Measurements from ENCODE around the gene FSIP1.

Gene FSIP1

DNA sequence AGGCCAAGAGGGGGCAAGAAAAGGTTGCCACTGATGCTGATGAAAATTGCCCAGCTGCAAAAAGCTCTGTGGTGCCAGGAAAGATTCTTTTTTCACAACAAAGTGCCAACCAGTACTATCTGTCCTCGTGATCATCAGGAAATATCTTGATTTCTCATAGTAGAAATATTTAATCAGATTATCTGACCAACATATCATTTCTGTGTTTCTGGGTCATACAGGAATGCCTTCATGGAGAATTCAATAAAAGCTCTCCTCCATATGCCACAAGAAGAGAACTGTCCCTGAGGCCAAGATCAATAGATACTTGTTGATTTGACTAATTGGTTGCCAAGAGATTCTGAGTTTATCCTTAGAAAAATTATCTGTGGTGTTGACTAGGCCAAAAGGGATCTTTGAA, 63.5 kb downstream of the FSIP1 start:
- no peak for DNase-seq

DNA sequence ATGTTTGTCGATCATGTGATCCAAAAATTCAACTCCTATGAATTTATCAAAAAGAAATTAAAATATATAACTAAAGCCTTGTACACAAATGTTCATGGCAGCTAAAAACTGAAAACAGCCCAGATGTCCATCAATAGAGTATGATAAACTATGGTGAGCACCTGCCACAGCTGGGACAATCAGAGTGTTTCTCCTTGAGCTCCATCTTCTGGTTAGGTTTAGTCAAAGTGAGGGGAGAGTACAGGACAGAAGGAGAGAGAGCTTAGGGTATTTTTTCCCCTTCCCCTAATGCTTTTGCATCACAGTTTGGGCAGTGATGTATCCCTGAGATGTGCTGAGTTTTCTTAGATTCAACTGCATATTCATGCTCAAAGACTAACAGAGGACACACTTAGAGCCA, 65.5 kb downstream of the FSIP1 start:
- no peak for DNase-seq

DNA sequence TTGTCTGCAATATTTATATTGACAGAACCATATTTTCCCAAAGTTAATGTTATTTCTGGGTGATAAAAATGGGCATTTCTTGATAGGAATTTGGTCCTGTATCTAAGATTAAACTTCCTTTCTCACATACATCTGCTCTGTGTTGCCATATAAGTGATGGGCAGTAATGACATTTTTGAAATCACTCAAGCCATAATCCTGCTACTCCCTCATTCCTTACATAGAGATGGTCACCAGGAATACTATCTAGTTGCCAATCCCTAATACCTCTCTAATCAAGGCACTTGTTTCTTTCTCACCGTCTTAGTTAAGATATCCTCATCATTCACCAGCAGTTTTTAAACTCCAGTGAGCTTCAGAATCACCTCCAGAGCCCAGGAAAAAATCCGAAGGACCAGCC, 68.4 kb downstream of the FSIP1 start:
- no peak for DNase-seq

DNA sequence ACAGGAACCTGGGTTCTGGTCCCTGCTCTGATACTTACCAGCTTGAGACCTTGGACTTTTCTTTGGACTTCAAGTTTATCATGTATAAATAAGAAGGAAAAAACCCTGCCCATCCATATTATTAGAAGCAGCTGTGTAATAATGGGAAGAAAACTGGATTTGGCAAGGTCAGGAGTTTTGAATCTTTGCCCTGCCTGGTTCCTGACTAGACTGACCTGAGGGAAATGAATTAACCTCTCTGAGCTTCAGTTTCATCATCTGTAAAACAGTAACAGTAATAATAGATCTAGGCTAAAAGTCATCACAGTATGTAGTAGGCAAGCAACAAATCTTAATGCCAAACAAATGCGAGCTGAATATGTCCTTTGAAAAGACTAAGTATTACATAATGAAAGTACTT, 68.8 kb downstream of the FSIP1 start:
- DNase-seq = no peak

DNA sequence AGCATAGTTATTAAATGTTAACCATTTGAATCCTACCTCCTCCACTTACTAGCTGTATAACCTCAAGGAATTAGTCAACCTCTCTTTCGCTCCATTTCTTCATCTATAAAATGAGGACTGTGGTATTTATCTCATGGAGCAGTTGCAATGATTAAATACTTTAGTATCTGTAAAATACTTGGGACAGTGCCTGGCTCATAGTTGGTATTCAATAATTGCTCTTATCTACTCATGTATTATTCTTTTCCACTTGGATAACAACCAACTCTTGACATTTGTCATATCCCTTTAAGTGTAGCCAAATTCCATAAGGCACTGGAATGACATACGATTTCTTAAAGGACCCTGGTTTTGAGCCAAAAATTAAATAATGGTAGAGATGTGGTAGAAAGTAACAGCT, 72.0 kb downstream of the FSIP1 start:
- no peak for DNase-seq

DNA sequence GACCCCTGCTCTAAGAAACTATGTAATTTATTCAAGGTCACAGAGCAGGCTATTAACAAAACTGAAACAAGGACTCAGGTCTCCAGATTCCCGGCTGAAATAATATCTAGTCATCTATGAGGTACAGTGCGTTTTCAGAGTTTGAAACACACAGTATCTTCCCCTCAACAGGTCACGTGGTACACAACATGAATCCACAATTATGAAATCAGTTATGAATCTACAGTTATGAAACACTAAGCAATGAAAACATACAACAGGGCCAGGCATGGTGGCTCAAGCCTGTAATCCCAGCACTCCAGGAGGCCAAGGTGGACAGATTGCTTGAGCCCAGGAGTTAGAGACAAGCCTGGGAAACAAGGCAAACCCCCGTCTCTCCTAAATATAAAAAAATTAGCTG, 72.7 kb downstream of the FSIP1 start:
- DNase-seq = no peak

DNA sequence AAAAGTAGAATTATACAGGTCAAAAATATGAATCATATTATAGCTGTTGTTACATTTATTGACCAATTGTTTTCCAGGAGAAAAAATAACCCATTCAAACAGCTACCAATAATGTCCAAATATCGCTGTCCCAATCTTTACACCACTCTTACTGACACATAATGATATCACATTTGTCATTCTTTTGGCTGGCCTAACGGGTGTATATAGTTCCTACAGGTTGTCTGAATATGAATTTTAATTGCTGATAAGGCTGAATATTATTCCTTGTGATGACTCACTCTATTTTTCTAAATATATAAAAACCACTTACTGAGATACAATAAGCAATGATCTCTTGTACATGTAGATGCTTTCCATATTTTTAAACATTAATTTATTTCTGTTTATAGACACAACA, 76.4 kb downstream of the FSIP1 start:
- no peak for DNase-seq

DNA sequence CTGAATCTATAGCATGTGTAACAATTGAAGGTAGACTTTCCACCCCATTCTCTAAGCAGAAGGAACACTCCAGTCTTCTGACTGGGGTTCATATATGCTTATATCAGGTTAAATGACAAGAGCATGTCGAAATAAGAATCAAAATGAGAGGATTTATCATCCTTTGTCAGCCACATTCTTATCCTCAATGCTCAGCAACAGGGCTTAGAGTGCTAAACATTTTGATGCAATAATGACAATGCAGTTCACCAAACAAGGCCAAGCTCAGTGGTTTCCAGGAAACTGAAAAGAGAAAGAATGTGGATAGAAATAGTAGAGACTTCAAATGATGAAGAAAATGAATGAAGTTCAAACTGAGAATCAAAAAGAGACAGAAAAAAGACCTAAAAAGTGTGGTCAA, 78.0 kb downstream of the FSIP1 start:
- no peak for DNase-seq

DNA sequence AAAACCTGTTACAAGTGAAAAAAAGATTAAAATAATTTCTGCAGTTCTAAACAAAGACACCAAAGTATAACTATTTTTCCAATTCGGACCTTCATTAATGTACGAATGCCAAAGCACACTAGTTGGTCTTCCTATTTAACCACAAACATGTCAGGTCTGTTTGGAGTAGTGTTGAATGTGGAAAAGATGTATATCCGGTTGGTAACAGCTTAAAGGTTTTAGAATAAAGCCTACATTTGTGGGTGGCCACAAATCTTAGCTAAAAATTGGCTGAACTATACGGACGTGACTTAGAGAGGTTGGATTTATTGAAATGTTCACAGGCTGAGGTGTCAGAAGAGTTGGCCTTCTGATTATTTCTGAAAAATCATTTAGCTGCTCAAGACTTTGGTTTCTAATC, 78.4 kb downstream of the FSIP1 start:
- no peak for DNase-seq

DNA sequence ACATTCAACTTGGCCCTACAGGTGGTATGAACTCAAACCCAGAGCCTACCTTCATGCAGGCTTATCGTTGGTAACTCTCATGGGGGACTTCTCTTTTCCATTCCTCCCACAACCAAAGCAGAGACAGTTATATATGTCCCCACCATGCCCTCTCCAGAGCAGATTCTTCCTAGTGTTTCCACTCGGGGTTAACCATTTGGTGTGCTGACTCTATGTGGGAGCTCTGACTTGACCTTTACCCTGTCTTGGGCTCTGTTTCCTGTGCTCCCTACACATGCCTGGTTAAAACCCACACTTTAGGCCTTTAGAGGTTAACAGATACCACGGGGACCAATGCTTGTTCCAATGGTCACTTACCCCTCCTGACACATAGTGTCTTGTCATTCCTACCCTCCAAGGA, 80.7 kb downstream of the FSIP1 start:
- DNase-seq = no peak

DNA sequence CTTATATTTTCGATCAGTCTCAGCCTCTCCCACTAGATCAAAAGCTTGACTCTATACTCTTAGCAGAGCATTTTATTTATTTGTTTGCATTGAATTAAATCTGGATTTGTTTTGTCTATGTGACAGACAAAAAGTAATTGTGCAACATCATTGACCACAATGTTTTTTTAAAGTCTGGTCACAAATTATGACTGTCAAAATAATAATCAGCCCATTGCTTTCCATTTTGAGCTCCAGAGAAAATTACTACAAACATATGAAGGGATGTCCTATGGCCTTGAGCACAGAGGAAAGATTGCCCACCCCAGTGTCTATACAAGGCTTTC, 82.3 kb downstream of the FSIP1 start:
- DNase-seq = no peak

DNA sequence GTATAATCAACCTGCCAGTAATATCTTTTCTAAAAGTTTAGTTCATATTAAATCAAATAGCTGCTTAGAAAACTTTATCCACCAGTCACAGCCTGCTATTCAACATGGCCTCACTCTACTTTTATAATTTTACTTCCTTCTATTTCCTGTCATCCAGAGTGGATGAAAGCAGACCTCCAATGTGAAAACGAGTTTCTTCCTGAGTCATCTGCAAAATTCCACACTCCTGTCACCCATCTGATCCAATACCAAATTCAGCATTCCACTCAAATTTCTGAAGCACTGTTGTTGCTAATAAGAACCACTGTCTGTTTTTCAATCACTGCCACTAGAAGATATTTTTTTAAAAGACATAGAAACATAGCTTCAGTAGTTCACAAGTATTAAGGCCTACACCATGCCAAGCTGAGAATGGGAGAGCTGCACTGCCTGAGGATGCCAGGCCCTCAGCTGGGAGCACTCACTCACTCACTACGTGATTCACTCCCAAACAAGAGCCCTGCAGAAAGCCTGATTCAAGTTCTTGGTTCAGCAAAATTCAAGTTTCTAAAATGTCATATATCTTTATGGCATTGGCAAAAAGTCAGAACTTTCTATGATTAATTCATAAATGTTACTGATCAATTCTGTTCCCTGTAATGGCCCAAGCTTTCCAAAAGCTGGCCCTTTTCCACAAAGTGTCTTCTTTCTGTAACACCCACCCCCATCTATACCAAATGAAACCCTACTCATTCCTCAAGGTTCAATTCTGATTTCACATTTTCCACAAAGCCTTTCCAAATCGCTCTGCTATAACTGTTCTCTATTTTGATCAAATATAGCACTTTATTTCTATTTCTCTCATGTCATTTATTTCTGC, 82.9 kb downstream of the FSIP1 start:
- no peak for DNase-seq

DNA sequence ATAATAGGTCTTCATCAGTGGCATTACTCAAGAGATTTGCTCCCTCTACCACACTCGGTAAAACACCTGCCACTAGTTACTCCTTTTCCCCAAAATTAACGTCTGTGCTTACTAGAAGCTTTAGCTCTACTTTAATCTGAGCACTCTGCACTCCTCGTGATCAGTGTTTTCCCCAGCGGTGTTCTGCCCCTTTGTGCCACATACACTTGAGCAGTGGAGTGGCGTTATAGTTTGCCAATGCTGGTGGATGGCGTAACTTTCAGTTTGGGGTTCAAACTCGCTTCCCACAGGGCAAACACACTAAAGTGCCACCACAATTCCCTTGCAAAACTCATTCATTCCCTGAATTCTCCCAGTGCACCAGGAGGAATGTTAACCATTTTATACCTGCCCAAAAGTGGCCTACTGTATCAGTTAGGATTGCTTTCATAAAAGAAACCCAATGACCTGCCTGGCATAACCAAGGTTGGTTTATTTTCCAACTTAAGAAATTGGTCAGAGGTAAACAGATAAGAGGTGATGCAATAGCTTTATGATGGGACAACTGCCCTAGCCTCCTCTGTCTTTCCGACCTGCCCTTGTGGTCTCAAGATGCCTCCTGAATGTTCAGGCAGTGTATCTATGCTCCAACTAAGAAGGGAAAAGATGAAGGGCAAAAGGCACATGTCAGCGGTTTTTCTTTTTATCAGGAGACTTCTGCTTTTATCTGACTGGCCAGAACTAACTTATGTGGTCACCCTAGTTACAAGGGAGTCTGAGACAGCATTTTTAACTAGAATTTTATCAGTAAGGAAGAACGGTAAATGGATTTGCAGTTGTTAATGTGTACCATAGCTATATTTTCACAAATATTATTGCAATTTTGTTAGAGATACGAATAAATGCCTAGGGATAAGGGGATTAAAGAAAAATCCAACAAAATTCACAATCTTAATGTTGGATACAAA, 83.9 kb downstream of the FSIP1 start:
- DNase-seq = no peak

DNA sequence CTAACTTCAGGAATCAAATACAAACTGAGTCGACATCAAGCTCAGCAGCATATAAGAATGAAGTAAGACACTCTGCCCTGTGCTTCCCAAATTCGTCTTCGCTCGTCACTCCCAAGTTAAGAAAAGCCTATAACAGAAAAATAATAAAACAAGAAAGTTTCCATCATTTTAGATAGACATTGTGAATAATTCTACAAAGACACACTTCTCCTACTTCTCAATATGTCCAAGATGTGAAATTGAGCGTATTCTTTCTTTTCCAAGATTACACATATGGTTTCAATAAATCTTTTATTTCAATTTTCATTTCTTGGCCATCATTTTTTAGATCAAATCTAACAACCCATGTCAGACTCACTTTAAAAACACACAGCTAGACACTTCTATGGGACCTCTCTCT, 85.1 kb downstream of the FSIP1 start:
- DNase-seq = no peak

DNA sequence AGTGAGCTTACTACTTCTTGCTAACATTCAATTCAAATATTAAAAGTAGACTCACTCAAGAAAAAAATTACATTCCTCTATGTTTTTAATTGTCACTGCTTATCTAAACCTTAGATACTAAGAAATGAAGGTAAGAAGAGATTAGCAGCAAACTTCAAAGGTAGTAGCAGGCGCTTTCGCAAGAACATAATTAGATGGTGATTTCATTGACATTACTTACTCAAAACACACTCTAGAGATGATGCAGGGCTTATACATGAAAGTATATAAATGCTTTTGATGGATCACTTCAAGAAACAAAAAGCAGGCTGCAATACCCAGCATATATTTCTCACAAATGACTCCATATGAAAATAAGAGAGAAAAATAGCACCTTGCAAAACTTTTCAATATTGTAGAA, 86.8 kb downstream of the FSIP1 start:
- no peak for DNase-seq

DNA sequence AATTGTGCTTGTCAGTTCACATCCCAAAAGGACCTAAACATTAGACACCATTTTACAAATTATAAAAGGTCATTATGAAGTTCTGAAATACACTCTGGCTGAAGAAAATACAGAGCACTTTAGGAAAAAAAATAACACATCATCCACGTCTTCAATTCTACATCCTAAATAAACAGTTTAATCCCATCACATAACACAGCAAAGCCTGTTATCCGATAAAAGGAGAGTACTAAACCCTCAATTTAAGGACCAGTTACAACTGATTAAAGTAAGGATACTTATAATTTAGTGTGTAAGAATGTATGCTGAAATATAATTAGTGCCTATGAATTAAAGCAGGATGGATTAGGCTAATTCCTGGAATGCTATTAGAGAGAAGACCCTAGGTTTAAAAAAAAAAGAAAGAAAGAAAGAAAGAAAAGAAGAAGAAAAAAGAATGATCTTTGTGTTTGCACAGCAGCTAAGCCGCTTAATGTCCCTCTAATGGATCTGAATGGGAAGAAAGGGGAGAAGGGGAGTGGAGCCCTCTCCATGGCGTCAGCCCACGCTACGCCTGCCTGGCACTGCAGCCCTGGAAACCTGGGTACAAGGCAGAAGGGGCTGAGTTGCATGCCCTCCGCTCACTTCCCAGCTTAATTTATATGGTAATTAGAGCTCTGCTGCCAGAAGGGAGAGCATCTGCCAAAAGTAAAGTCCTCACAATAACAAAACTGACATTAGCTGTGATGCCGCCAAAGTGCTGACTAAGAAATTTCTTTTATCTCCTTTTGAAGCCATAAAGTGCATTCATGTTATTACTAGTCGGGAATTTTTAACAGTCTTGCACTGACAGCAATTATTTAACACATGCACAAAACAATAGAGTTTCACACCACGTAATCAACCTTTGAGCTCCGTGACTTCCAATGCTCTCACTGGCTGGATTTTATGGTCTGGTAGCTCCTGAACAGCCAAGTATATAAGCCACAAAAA, 90.0 kb downstream of the FSIP1 start:
- no peak for DNase-seq

DNA sequence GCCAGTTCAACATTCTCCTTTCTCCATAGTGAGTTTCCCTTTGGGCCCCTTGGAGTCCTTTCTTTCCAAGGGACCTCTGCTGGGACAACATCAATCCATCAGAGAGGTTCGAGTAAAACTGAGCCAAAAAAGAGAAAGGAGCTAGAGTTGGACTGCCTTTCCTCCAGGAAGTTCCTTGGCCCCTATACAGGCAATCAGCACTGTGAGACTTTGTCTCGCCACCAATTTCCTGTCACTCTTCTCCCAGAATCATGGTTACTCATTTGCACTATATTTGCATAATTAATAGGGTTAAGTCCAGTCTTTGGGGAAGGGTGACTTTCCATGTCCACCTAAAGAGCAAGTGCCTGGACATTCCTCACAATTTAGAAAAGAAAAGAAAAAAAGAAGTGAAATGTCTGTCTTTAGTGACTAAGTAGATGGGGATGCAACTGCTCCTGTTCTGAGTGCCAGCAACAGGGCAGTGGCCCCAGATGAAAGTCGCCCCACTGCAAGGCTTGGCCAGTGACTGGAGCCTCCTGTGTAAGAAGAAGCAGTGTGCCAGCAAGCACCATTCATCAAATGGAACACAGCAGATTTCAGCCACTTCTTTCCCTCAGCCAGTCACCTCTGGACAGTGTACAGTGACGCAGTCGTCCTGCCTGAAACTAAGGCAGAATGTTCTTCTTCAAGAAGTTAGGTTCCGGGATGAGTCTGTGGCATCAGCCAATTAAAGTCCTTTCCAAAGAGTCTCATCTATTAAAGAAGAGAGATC, 91.6 kb downstream of the FSIP1 start:
- DNase-seq = no peak

DNA sequence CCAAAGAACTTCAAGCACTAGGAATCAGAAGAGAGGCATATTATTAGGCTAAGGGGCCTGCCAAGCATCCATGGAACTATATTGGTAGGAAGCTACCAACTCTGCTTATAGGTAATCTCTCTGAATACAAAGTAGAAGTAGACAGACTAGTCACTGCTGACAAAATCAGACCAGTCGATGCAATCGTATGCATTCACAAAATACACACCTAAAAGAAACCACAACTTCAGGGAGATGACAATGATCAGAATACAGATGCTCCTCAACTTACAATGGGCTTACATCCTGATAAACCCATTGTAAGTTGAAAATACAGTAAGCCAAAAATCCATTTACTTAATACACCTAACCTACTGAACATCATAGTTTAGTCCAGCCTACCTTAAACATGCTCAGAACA, 94.7 kb downstream of the FSIP1 start:
- DNase-seq = no peak

DNA sequence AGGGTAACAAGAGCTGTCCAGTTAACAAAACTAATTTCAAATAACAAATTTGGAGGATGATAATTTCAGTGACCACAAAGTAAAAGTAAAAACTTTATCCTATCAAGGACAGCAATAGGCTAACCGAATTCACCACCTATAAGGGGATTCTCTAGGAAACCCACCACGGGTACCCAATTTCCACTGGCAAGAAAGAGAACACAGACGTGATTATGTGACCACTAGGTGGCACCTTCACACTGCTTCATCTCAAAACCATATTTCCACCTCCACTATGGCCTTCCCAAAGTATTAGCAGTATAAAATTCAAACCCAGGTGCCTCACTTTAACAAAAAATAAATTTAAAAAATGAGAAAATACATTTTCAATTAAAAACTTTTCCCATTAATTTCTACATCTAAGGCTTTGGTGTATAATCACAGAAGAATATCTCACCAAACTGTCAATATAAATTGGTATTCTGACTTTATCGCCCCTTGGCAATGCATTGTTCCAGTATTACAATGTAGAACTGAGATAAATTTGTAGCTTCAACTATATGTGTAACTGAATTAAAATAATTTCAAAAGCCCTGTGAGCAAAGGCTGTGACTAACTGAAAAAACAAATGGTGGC, 96.5 kb downstream of the FSIP1 start:
- peak; percentile 50 for DNase-seq

DNA sequence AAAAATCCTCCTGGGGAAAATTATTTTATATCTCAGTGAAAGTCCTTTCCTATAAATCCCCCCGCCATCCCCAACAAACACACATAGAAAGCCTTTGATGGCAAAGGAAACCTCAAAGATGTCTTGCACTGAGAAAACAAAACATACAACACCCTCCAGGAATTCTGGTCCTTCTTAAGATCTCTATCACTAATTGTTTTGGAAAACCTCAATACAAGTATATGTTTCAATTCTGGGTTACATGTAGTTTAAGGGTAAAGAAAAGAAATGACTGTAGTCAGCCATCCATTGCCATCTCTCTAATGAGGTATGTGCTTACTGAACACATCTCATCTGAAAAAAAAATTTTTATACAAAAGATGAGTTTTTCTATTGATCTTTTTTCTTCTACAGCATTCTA, 97.3 kb downstream of the FSIP1 start:
- no peak for DNase-seq

DNA sequence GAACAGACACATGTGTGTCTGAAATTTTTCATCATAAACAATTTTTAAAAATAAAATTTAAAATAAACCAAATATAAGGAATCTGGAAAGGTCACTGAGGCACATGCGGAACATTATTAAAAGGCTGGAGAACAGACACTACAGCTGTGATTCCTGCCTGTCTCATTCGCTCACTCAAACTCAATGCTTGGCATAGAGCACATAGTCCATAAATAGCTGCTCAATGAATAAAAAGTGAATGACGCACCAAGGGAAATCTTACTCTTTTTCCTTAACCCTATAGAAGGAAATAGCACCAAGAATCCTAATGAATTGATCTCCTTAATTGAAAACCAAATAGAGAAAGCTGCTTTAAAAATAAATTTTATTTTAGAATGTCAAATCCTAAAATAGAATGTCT, 98.4 kb downstream of the FSIP1 start:
- no peak for DNase-seq

DNA sequence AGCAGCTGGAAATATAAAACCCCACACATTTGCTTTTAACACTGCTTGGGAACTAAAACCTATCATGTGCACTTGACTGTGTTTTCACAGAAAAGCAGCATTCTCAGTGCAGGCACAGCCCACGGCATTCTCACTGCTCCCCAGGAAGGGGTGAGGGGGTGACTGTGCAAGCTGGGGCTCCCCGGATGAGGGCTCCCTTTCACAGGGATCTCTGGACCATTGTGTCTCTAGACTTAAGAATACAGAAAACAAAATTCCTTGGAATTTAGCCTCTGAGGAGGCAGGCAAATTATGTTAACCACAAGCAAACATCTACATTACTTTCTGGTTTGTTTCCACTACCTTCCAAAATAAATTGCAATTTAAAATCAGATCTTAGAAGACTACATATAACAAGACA, 100.3 kb downstream of the FSIP1 start:
- no peak for DNase-seq
